Mesothelial cell of epicardium (in vitro differentiated cells): ENCODE data around the gene ASPRV1. TPM values are rescaled to one million over a fixed set of nuclear protein-coding genes. Genes with fewer than 3 reads are reported as not detected.

ENCODE experiments used
- DNase-seq, 2 experiments: peaks; one replicate each; pipeline ENCODE4 v3.0.0; 2021; ENCODE audit warnings: low spot score in 2 of 2; ENCODE audit not compliant: unreplicated experiment in 2 of 2
- H3K27ac Mint-ChIP-seq: 2 replicates; pipeline ENCODE4 v1.8.0; 2021; ENCODE audit warnings: mixed read lengths
- H3K27me3 Mint-ChIP-seq: 2 replicates; pipeline ENCODE4 v1.8.0; 2021; ENCODE audit warnings: low read depth, mixed read lengths
- H3K36me3 Mint-ChIP-seq: 2 replicates; pipeline ENCODE4 v1.8.0; 2021; ENCODE audit warnings: mixed read lengths
- H3K4me1 Mint-ChIP-seq: 2 replicates; pipeline ENCODE4 v1.8.0; 2021; ENCODE audit warnings: mixed read lengths
- H3K4me3 Mint-ChIP-seq: 2 replicates; pipeline ENCODE4 v1.8.0; 2021; ENCODE audit warnings: mild to moderate bottlenecking, moderate library complexity, mixed read lengths
- H3K9me3 Mint-ChIP-seq: 2 replicates; pipeline ENCODE4 v1.8.0; 2021; ENCODE audit warnings: mixed read lengths
- CTCF ChIP-seq: fragments of 200-600 bp; sonication (generic); IDR thresholded peaks from one replicate; pipeline ENCODE4 v1.5.0; 2021; ENCODE audit warnings: antibody characterized with exemption; ENCODE audit not compliant: unreplicated experiment
- total RNA-seq: library from RNA; stranded (reverse); gene quantifications from 3 replicates; pipeline ENCODE4 v1.2.1, GENCODE V29; 2021

Gene ASPRV1
- total RNA-seq, 1 donor from 2014 or later, result 3.6 TPM

GRCh38 chr2:69931832-69932595 is 29.4 kb downstream of the ASPRV1 start:
- Mint-ChIP-seq H3K36me3 (peaks cover 22% of the 10 kb centered on the region), H3K9me3 (no peaks in the 10 kb centered on the region), H3K4me1 (peaks cover 12% of the 10 kb centered on the region), H3K27me3 (no peaks in the 10 kb centered on the region), H3K4me3 (no peak overlapping the region), H3K27ac (no peak overlapping the region)
- no peak for TF ChIP-seq CTCF
- DNase-seq, result no peak

GRCh38 chr2:69926849-69927515 is 34.4 kb downstream of the ASPRV1 start:
- Mint-ChIP-seq H3K27me3 (no peaks in the 10 kb centered on the region), H3K27ac (no peak overlapping the region), H3K36me3 (peaks cover 7% of the 10 kb centered on the region), H3K4me1 (no peaks in the 10 kb centered on the region), H3K9me3 (no peaks in the 10 kb centered on the region), H3K4me3 (no peak overlapping the region)
- DNase-seq, result no peak
- TF ChIP-seq CTCF, result no peak

- Mint-ChIP-seq H3K27ac (no peak overlapping the region), H3K4me1 (no peaks in the 10 kb centered on the region), H3K9me3 (no peaks in the 10 kb centered on the region), H3K4me3 (no peak overlapping the region), H3K36me3 (peaks cover 12% of the 10 kb centered on the region), H3K27me3 (no peaks in the 10 kb centered on the region)
- TF ChIP-seq CTCF, result no peak
- no peak for DNase-seq
These were observed 38.3 kb downstream of the ASPRV1 start for GRCh38 chr2:69923116-69923515.

- TF ChIP-seq CTCF, result no peak
- Mint-ChIP-seq H3K9me3 (no peaks in the 10 kb centered on the region), H3K36me3 (peaks cover 8% of the 10 kb centered on the region), H3K27me3 (no peaks in the 10 kb centered on the region), H3K4me1 (peaks cover 9% of the 10 kb centered on the region), H3K4me3 (no peak overlapping the region), H3K27ac (no peak overlapping the region)
- no peak for DNase-seq
These were observed 43.0 kb downstream of the ASPRV1 start for GRCh38 chr2:69918401-69918800.

- no peak for TF ChIP-seq CTCF
- DNase-seq, result no peak
- Mint-ChIP-seq H3K9me3 (no peaks in the 10 kb centered on the region), H3K27me3 (no peaks in the 10 kb centered on the region), H3K27ac (no peak overlapping the region), H3K36me3 (peaks cover 9% of the 10 kb centered on the region), H3K4me3 (no peak overlapping the region), H3K4me1 (peaks cover 9% of the 10 kb centered on the region)
These were observed 43.6 kb downstream of the ASPRV1 start for GRCh38 chr2:69917852-69918251.
